Glutamatergic neuron (in vitro differentiated cells): ENCODE results near the gene C17orf67. TPM values are rescaled to one million over a fixed set of nuclear protein-coding genes. Genes with fewer than 3 reads are reported as not detected.

Experiments used
- DNase-seq: peaks from one replicate; pipeline ENCODE4 v3.0.0; 2022
- H3K27ac Mint-ChIP-seq: one replicate; pipeline ENCODE4 v1.8.0; 2020; ENCODE audit warnings: mild to moderate bottlenecking, mixed read lengths, inconsistent platforms; ENCODE audit not compliant: unreplicated experiment
- H3K27me3 Mint-ChIP-seq: one replicate; pipeline ENCODE4 v1.8.0; 2020; ENCODE audit warnings: mild to moderate bottlenecking, moderate library complexity, mixed read lengths, inconsistent platforms; ENCODE audit not compliant: unreplicated experiment
- H3K36me3 Mint-ChIP-seq: one replicate; pipeline ENCODE4 v1.8.0; 2020; ENCODE audit warnings: mild to moderate bottlenecking, mixed read lengths, inconsistent platforms; ENCODE audit not compliant: unreplicated experiment
- H3K4me1 Mint-ChIP-seq: one replicate; pipeline ENCODE4 v1.8.0; 2020; ENCODE audit warnings: mild to moderate bottlenecking, low read depth, mixed read lengths, inconsistent platforms; ENCODE audit not compliant: unreplicated experiment
- H3K4me3 Mint-ChIP-seq: one replicate; pipeline ENCODE4 v1.8.0; 2020; ENCODE audit warnings: mild to moderate bottlenecking, mixed read lengths, inconsistent platforms; ENCODE audit not compliant: unreplicated experiment
- H3K9me3 Mint-ChIP-seq: one replicate; pipeline ENCODE4 v1.8.0; 2020; ENCODE audit warnings: mild to moderate bottlenecking, moderate library complexity, mixed read lengths, inconsistent platforms; ENCODE audit not compliant: unreplicated experiment
- total RNA-seq: library from RNA; stranded (reverse); fragmentation: NEBNext Ultra II Directional; extraction: Animal tissue kit (Norgen Biotek cat#: 25700); gene quantifications from one replicate; pipeline ENCODE4 v1.2.1, GENCODE V29; 2021; ENCODE audit not compliant: unreplicated experiment
- TF ChIP-seq, protein P1 (sequence below): fragments of 200-600 bp; sonication (generic); IDR thresholded peaks from one replicate; pipeline ENCODE4 v1.5.0; 2021; ENCODE audit not compliant: partially characterized antibody, unreplicated experiment

The C17orf67 gene
- total RNA-seq, 1 donor from 2014 or later: not detected

DNA sequence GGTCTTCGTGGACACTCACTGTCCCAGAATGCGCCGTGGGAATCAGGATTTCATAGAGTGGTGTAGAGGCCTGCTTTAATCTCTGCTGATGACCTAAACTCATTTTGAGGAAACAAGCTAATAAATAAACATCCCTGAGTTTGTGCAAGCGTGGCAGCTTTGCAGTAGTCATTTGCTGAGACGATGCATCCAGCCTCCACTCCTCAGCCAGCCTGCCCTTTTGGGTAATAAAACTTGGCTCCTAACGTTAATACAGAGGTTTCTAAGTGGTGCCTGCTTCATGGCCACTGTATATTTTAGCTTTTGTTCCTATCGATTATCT, 1.5 kb upstream of the C17orf67 start:
- peaks cover 5% of the 10 kb centered on the region for H3K9me3 Mint-ChIP-seq
- H3K36me3 Mint-ChIP-seq: no peaks in the 10 kb centered on the region
- no peak for DNase-seq
- H3K27ac Mint-ChIP-seq: no peak overlapping the region
- H3K4me3 Mint-ChIP-seq: peak overlapping the region; percentile 86
- TF ChIP-seq, protein P1, sequence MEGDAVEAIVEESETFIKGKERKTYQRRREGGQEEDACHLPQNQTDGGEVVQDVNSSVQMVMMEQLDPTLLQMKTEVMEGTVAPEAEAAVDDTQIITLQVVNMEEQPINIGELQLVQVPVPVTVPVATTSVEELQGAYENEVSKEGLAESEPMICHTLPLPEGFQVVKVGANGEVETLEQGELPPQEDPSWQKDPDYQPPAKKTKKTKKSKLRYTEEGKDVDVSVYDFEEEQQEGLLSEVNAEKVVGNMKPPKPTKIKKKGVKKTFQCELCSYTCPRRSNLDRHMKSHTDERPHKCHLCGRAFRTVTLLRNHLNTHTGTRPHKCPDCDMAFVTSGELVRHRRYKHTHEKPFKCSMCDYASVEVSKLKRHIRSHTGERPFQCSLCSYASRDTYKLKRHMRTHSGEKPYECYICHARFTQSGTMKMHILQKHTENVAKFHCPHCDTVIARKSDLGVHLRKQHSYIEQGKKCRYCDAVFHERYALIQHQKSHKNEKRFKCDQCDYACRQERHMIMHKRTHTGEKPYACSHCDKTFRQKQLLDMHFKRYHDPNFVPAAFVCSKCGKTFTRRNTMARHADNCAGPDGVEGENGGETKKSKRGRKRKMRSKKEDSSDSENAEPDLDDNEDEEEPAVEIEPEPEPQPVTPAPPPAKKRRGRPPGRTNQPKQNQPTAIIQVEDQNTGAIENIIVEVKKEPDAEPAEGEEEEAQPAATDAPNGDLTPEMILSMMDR: no peak
- peaks cover 1% of the 10 kb centered on the region for H3K4me1 Mint-ChIP-seq
- H3K27me3 Mint-ChIP-seq: peaks cover 8% of the 10 kb centered on the region

DNA sequence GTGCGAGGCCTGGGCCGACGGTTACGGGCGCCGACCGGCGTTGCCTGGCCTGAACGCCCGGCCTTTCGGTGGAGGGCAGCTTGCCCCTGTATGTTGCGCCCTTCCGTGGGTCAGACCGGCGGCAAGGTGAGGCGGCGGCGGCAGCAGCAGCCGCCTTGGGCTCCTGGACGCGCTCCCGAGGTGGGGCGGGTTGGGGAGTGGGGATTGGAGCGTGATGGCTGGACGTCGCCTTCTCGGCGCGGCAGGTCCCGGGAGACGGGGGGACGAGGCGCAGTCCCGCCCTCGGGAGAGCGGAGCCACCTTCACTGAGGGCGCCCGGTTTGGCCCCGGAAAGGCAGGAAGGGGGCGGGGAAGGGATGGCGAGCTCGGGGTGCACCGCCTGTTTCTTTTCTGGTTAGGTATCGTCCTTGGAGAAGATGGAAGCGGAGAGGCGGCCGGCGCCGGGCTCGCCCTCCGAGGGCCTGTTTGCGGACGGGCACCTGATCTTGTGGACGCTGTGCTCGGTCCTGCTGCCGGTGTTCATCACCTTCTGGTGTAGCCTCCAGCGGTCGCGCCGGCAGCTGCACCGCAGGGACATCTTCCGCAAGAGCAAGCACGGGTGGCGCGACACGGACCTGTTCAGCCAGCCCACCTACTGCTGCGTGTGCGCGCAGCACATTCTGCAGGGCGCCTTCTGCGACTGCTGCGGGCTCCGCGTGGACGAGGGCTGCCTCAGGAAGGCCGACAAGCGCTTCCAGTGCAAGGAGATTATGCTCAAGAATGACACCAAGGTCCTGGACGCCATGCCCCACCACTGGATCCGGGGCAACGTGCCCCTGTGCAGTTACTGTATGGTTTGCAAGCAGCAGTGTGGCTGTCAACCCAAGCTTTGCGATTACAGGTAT, 902 bp upstream of the C17orf67 start:
- Mint-ChIP-seq H3K27me3 (peaks cover 8% of the 10 kb centered on the region), H3K9me3 (peaks cover 5% of the 10 kb centered on the region), H3K4me1 (peaks cover 1% of the 10 kb centered on the region), H3K36me3 (no peaks in the 10 kb centered on the region), H3K4me3 (peak overlapping the region; percentile 86), H3K27ac (no peak overlapping the region)
- TF ChIP-seq, protein P1: no peak
- DNase-seq: peak; percentile 53

DNA sequence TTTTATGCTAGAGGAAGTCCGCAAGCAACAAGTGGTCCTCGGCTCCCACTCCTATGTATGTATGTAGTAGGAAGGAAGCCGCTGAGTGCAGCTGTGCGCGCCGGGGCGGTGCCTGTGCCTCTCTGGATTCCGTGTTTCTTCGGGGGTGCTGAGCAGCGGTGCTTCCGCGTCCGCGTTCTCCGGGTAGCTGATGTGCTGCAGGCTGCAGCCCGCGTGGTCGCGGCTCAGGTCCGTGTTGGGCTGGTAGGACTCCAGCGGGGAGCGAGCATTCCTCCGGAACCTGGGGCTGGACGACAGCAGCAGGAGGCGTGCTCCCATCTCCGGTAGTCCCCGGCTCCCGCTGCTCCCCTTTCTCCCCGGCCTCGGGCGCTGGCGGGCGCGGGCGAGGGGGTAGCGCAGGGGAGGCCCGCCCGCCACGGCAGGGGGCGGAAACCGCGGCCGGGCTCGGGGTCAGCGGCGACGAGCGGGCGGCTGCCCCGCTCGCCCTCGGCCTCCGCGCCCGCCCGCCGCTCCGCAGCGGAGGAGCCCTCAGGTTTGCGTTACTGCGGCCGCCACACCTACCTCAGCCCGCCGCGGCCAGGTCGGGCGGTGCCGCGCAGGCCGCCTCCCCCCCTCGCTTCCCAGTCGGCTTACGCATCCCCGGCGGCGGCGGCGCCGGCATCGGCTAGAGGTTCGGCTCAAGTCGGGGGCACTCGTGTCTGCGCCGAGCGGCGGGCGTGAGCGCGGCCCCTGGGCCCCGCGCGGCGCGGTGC, 487 bp downstream of the C17orf67 start:
- Mint-ChIP-seq H3K4me1 (peaks cover 1% of the 10 kb centered on the region), H3K4me3 (peak overlapping the region; percentile 82), H3K9me3 (peaks cover 5% of the 10 kb centered on the region), H3K27ac (no peak overlapping the region), H3K36me3 (no peaks in the 10 kb centered on the region), H3K27me3 (peaks cover 8% of the 10 kb centered on the region)
- TF ChIP-seq, protein P1: no peak
- DNase-seq: peak; percentile 54

DNA sequence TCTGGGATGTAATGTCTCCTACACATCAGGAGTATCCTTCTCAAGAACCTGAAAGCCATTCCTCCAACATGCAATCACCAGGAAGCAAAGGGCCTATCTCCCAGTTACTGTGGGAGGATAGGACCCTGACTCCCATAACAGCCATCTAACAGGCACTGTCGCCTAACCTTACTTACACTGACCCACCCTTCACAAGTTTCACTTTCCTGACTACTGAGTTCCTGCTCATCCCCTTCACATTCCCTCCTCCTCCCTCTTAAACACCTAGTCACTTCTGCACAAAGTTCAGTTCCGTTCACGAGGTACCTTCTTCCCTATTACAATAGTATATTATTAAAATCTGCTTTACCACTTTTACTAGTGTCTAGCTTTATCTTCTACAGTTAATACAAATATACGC, 1.3 kb downstream of the C17orf67 start:
- DNase-seq: no peak
- TF ChIP-seq, protein P1: no peak
- Mint-ChIP-seq H3K4me3 (peak overlapping the region; percentile 30), H3K4me1 (peaks cover 1% of the 10 kb centered on the region), H3K27ac (no peak overlapping the region), H3K27me3 (peaks cover 8% of the 10 kb centered on the region), H3K9me3 (peaks cover 5% of the 10 kb centered on the region), H3K36me3 (no peaks in the 10 kb centered on the region)
